T-helper 1 cell treated with Interleukin-12 subunit alpha and Interleukin-12 subunit beta and Interleukin-4 antibody, amounts not matched to agents 30 μg/mL and 1 μg/mL, for 36 hours (primary cell): ENCODE measurements around the gene ICA1.
A peak's percentile ranks its signal among the peaks of the same experiment; 100 is the strongest.
"Not testable (repeated sequence)": the region's sequence is repeated elsewhere in the genome, so short reads cannot be mapped to it uniquely, and the experiment has no call there.

Experiments used
- H3K27ac Mint-ChIP-seq: one replicate; pipeline ENCODE4 v1.8.0; 2021; ENCODE audit warnings: mild to moderate bottlenecking, mixed read lengths
- H3K27me3 Mint-ChIP-seq: one replicate; pipeline ENCODE4 v1.8.0; 2021; ENCODE audit warnings: low read depth, mixed read lengths
- H3K36me3 Mint-ChIP-seq: one replicate; pipeline ENCODE4 v1.8.0; 2021; ENCODE audit warnings: low read depth, mixed read lengths
- H3K4me1 Mint-ChIP-seq: one replicate; pipeline ENCODE4 v1.8.0; 2021; ENCODE audit warnings: low read depth, mixed read lengths
- H3K4me3 Mint-ChIP-seq: one replicate; pipeline ENCODE4 v1.8.0; 2021; ENCODE audit warnings: mild to moderate bottlenecking, moderate library complexity, mixed read lengths
- H3K9me3 Mint-ChIP-seq: one replicate; pipeline ENCODE4 v1.8.0; 2021; ENCODE audit warnings: mixed read lengths

The ICA1 gene

GRCh38 chr7:8115547-8116402, 146.2 kb downstream of the ICA1 start:
- H3K27me3 Mint-ChIP-seq, result no peaks in the 10 kb centered on the region
- peaks cover 3% of the 10 kb centered on the region for H3K9me3 Mint-ChIP-seq
- H3K4me1 Mint-ChIP-seq, result peaks cover 61% of the 10 kb centered on the region
- peak overlapping the region; percentile 15 for H3K4me3 Mint-ChIP-seq
- no peak overlapping the region for H3K27ac Mint-ChIP-seq
- H3K36me3 Mint-ChIP-seq, result peaks cover 10% of the 10 kb centered on the region

- Mint-ChIP-seq H3K4me1 (peaks cover 54% of the 10 kb centered on the region), H3K27me3 (no peaks in the 10 kb centered on the region), H3K27ac (peak overlapping the region; percentile 80), H3K36me3 (peaks cover 10% of the 10 kb centered on the region), H3K4me3 (peak overlapping the region; percentile 59), H3K9me3 (peaks cover 3% of the 10 kb centered on the region)
These were observed 147.8 kb downstream of the ICA1 start for GRCh38 chr7:8114175-8114574.

- Mint-ChIP-seq H3K27me3 (no peaks in the 10 kb centered on the region), H3K4me1 (peaks cover 50% of the 10 kb centered on the region), H3K36me3 (peaks cover 10% of the 10 kb centered on the region), H3K27ac (no peak overlapping the region), H3K9me3 (peaks cover 3% of the 10 kb centered on the region), H3K4me3 (no peak overlapping the region)
These were observed 148.8 kb downstream of the ICA1 start for GRCh38 chr7:8113184-8113583.

GRCh38 chr7:8112685-8113084, 149.3 kb downstream of the ICA1 start:
- peaks cover 47% of the 10 kb centered on the region for H3K4me1 Mint-ChIP-seq

GRCh38 chr7:8111282-8111960, 150.5 kb downstream of the ICA1 start:
- Mint-ChIP-seq H3K4me3 (no peak overlapping the region), H3K4me1 (peaks cover 37% of the 10 kb centered on the region), H3K27me3 (no peaks in the 10 kb centered on the region), H3K9me3 (peaks cover 7% of the 10 kb centered on the region), H3K27ac (no peak overlapping the region), H3K36me3 (peaks cover 6% of the 10 kb centered on the region)

More at GRCh38 chr7:8112685-8113084, 149.3 kb downstream of the ICA1 start:
- Mint-ChIP-seq H3K9me3 (peaks cover 5% of the 10 kb centered on the region), H3K36me3 (peaks cover 10% of the 10 kb centered on the region), H3K27me3 (no peaks in the 10 kb centered on the region), H3K27ac (no peak overlapping the region), H3K4me3 (no peak overlapping the region)

GRCh38 chr7:8109196-8110022, 152.6 kb downstream of the ICA1 start:
- Mint-ChIP-seq H3K4me1 (peaks cover 25% of the 10 kb centered on the region), H3K36me3 (peaks cover under 1% of the 10 kb centered on the region), H3K4me3 (no peak overlapping the region), H3K9me3 (peaks cover 4% of the 10 kb centered on the region), H3K27ac (no peak overlapping the region), H3K27me3 (no peaks in the 10 kb centered on the region)

GRCh38 chr7:8105449-8106095, 156.4 kb downstream of the ICA1 start:
- peaks cover 6% of the 10 kb centered on the region for H3K36me3 Mint-ChIP-seq
- peaks cover 18% of the 10 kb centered on the region for H3K9me3 Mint-ChIP-seq
- no peaks in the 10 kb centered on the region for H3K27me3 Mint-ChIP-seq
- H3K27ac Mint-ChIP-seq, result peak overlapping the region; percentile 31
- H3K4me1 Mint-ChIP-seq, result peaks cover 9% of the 10 kb centered on the region
- H3K4me3 Mint-ChIP-seq, result no peak overlapping the region

- Mint-ChIP-seq H3K9me3 (peaks cover 35% of the 10 kb centered on the region), H3K27me3 (peaks cover 10% of the 10 kb centered on the region), H3K36me3 (peaks cover 12% of the 10 kb centered on the region), H3K27ac (no peak overlapping the region), H3K4me3 (no peak overlapping the region), H3K4me1 (peaks cover 9% of the 10 kb centered on the region)
These were observed 158.7 kb downstream of the ICA1 start for GRCh38 chr7:8103282-8103681.

- peaks cover 13% of the 10 kb centered on the region for H3K27me3 Mint-ChIP-seq
- not testable (repeated sequence) for H3K4me3 Mint-ChIP-seq, H3K4me1 Mint-ChIP-seq, H3K27ac Mint-ChIP-seq
- peaks cover 34% of the 10 kb centered on the region for H3K9me3 Mint-ChIP-seq
- peaks cover 15% of the 10 kb centered on the region for H3K36me3 Mint-ChIP-seq
These were observed 160.7 kb downstream of the ICA1 start for GRCh38 chr7:8101292-8101691.

GRCh38 chr7:8094164-8095140, 167.5 kb downstream of the ICA1 start:
- no peak overlapping the region for H3K27ac Mint-ChIP-seq
- no peaks in the 10 kb centered on the region for H3K4me1 Mint-ChIP-seq
- H3K4me3 Mint-ChIP-seq, result no peak overlapping the region
- H3K27me3 Mint-ChIP-seq, result peaks cover 11% of the 10 kb centered on the region
- peaks cover 16% of the 10 kb centered on the region for H3K36me3 Mint-ChIP-seq
- peaks cover 14% of the 10 kb centered on the region for H3K9me3 Mint-ChIP-seq

- Mint-ChIP-seq H3K27ac (no peak overlapping the region), H3K9me3 (no peaks in the 10 kb centered on the region), H3K27me3 (no peaks in the 10 kb centered on the region), H3K36me3 (peaks cover 12% of the 10 kb centered on the region), H3K4me3 (no peak overlapping the region), H3K4me1 (no peaks in the 10 kb centered on the region)
These were observed 169.8 kb downstream of the ICA1 start for GRCh38 chr7:8092140-8092539.

- no peak overlapping the region for H3K27ac Mint-ChIP-seq
- peaks cover 22% of the 10 kb centered on the region for H3K36me3 Mint-ChIP-seq
- H3K4me3 Mint-ChIP-seq, result no peak overlapping the region
These were observed 172.8 kb downstream of the ICA1 start for GRCh38 chr7:8089036-8089780.

GRCh38 chr7:8086239-8086638, 175.7 kb downstream of the ICA1 start:
- no peak overlapping the region for H3K4me3 Mint-ChIP-seq
- H3K27me3 Mint-ChIP-seq, result no peaks in the 10 kb centered on the region
- H3K36me3 Mint-ChIP-seq, result peaks cover 25% of the 10 kb centered on the region
- no peaks in the 10 kb centered on the region for H3K9me3 Mint-ChIP-seq
- H3K4me1 Mint-ChIP-seq, result no peaks in the 10 kb centered on the region
- H3K27ac Mint-ChIP-seq, result no peak overlapping the region

More at GRCh38 chr7:8089036-8089780, 172.8 kb downstream of the ICA1 start:
- H3K27me3 Mint-ChIP-seq, result no peaks in the 10 kb centered on the region
- H3K9me3 Mint-ChIP-seq, result no peaks in the 10 kb centered on the region
- no peaks in the 10 kb centered on the region for H3K4me1 Mint-ChIP-seq
